IMR-90 (cell line): Measurements from ENCODE around the gene SNAPIN.

Experiments used
- BHLHE40 ChIP-seq: fragments of 150-350 bp; IDR thresholded peaks from 2 replicates; pipeline ENCODE4 v1.6.1; 2016; ENCODE audit warnings: mild to moderate bottlenecking, low read depth, low read length
- FOS ChIP-seq: fragments of 150-350 bp; IDR thresholded peaks from 2 replicates; pipeline ENCODE4 v1.6.1; 2016; ENCODE audit warnings: low read depth, low read length
- MAFK ChIP-seq: IDR thresholded peaks from 2 replicates; pipeline ENCODE4 v1.6.1; 2012; ENCODE audit warnings: low read depth, low read length, improper control_type of control experiment
- NFE2L2 ChIP-seq: fragments of 150-350 bp; IDR thresholded peaks from 2 replicates; pipeline ENCODE4 v1.6.1; 2016; ENCODE audit warnings: low read depth, mild to moderate bottlenecking, low read length
- POLR2A ChIP-seq: IDR thresholded peaks from 2 replicates; pipeline ENCODE4 v1.6.1; 2012; ENCODE audit warnings: mild to moderate bottlenecking, low read depth, low read length
- RAD21 ChIP-seq: IDR thresholded peaks from 2 replicates; pipeline ENCODE4 v1.6.1; 2012; ENCODE audit warnings: low read length, improper control_type of control experiment
- RCOR1 ChIP-seq: IDR thresholded peaks from 2 replicates; pipeline ENCODE4 v1.6.1; 2012; ENCODE audit warnings: mild to moderate bottlenecking, low read length, improper control_type of control experiment; ENCODE audit not compliant: insufficient replicate concordance
- RFX5 ChIP-seq: IDR thresholded peaks from 2 replicates; pipeline ENCODE4 v1.8.0; 2012; ENCODE audit warnings: low read depth, mild to moderate bottlenecking, low read length, moderate library complexity
- TF ChIP-seq, protein P1 (sequence below): conservative IDR thresholded peaks from 2 replicates; pipeline ENCODE4 v1.5.1; 2012; ENCODE audit warnings: mild to moderate bottlenecking, low read depth, low read length, improper control_type of control experiment
- TF ChIP-seq, protein P2 (sequence below): fragments of 150-350 bp; IDR thresholded peaks from 2 replicates; pipeline ENCODE4 v1.6.1; 2017; ENCODE audit warnings: mild to moderate bottlenecking, antibody characterized with exemption, low read length, low read depth

DNA sequence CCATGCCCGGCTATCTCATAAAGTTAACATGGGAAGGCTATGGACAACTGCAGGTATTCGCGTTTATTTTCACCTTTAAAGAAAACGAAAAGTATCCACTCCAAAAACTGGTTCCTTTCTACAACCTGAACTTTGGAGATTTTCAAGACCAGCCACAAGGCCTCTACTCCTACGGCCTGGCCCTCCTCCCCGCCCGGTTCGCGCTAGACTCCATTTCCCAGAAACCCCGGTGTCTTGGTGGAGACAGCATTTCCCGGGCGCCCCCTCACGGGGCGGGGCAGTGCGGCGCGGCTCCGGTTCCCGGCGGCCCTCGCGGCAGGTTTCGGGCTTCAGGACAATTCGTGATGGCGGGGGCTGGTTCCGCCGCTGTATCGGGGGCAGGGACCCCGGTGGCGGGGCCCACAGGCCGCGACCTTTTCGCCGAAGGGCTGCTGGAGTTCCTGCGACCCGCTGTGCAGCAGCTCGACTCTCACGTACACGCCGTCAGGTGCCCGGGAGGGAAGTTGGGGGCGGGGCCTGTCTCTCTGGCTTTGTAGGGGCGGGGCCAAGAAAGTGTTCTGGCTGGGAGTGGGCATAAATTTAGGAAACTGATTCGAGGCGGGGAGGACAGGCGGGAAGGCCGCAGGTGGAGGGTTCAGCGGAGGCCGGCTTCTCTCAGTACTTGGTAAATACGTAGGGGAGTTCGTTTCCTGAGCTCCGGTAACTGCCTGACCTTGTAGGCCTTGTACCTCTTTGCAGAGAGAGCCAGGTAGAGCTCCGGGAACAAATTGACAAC lies at the start of gene SNAPIN:
- TF ChIP-seq BHLHE40 (no peak), POLR2A (peak; percentile 42; the same call in 1 of the 2 replicates), NFE2L2 (no peak), MAFK (no peak), FOS (no peak), RAD21 (no peak), RFX5 (no peak), RCOR1 (no peak)
- TF ChIP-seq, protein P1, sequence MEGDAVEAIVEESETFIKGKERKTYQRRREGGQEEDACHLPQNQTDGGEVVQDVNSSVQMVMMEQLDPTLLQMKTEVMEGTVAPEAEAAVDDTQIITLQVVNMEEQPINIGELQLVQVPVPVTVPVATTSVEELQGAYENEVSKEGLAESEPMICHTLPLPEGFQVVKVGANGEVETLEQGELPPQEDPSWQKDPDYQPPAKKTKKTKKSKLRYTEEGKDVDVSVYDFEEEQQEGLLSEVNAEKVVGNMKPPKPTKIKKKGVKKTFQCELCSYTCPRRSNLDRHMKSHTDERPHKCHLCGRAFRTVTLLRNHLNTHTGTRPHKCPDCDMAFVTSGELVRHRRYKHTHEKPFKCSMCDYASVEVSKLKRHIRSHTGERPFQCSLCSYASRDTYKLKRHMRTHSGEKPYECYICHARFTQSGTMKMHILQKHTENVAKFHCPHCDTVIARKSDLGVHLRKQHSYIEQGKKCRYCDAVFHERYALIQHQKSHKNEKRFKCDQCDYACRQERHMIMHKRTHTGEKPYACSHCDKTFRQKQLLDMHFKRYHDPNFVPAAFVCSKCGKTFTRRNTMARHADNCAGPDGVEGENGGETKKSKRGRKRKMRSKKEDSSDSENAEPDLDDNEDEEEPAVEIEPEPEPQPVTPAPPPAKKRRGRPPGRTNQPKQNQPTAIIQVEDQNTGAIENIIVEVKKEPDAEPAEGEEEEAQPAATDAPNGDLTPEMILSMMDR: peak; percentile 28; the same call in 1 of the 2 replicates
- TF ChIP-seq, protein P2, sequence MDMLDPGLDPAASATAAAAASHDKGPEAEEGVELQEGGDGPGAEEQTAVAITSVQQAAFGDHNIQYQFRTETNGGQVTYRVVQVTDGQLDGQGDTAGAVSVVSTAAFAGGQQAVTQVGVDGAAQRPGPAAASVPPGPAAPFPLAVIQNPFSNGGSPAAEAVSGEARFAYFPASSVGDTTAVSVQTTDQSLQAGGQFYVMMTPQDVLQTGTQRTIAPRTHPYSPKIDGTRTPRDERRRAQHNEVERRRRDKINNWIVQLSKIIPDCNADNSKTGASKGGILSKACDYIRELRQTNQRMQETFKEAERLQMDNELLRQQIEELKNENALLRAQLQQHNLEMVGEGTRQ: no peak
